Brain microvascular endothelial cell (primary cell): ENCODE results near the gene RARRES2.

Source experiments
- DNase-seq: peaks from one replicate; pipeline ENCODE4 v3.0.0-alpha.2; 2020
- H3K27ac ChIP-seq: fragments of 250-450 bp; sonication (Bioruptor Pico); 2 replicates; pipeline ENCODE4 v1.5.1; 2020; ENCODE audit warnings: mild to moderate bottlenecking, moderate library complexity
- H3K27me3 ChIP-seq: fragments of 250-450 bp; sonication (Bioruptor Pico); replicated peaks from 2 replicates; pipeline ENCODE4 v1.5.1; 2020; ENCODE audit warnings: mild to moderate bottlenecking
- H3K36me3 ChIP-seq: fragments of 250-450 bp; sonication (Bioruptor Pico); replicated peaks from 2 replicates; pipeline ENCODE4 v1.5.1; 2020; ENCODE audit warnings: mild to moderate bottlenecking
- H3K4me3 ChIP-seq: 2 replicates; pipeline ENCODE4 v1.5.1; 2011; ENCODE audit warnings: low read depth, mild to moderate bottlenecking, control low read depth, low read length, moderate library complexity
- CTCF ChIP-seq: IDR thresholded peaks from 2 replicates; pipeline ENCODE4 v1.5.1; 2011; ENCODE audit warnings: low read depth, mild to moderate bottlenecking, moderate library complexity, low read length, control low read depth, inconsistent platforms; ENCODE audit errors: missing control alignments
- in situ Hi-C: cut with HindIII; loops from 2 replicates; pipeline ENCODE4 v1.10.0; 2017; ENCODE audit warnings: low sequenced_read_pairs, low pct_ligation_motif_present

Gene RARRES2

DNA sequence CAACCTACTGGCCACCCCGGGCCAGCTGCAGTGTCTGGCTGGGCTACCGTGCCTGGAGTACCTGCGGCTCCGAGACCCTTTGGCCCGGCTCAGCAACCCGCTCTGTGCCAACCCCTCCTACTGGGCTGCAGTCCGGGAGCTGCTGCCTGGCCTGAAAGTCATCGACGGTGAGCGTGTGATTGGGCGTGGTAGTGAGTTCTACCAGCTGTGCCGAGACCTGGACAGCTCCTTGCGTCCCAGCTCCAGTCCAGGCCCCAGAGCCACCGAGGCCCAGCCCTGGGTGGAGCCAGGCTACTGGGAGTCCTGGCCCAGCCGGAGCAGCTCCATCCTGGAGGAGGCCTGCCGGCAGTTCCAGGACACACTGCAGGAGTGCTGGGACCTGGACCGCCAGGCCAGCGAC lies 4.2 kb downstream of the RARRES2 start:
- Histone ChIP-seq H3K27ac (no peak overlapping the region), H3K4me3 (no peak overlapping the region), H3K27me3 (peaks cover 28% of the 10 kb centered on the region), H3K36me3 (no peaks in the 10 kb centered on the region)
- DNase-seq: no peak
- no peak for TF ChIP-seq CTCF
- in situ Hi-C loops: no loop called here

- no peaks in the 10 kb centered on the region for H3K36me3 ChIP-seq
- H3K27me3 ChIP-seq: peaks cover 24% of the 10 kb centered on the region
- no peak overlapping the region for H3K27ac ChIP-seq
- TF ChIP-seq CTCF: no peak
- in situ Hi-C loops: no loop called here
- no peak overlapping the region for H3K4me3 ChIP-seq
- no peak for DNase-seq
These were observed 4.7 kb downstream of the RARRES2 start for GRCh38 chr7:150336746-150337145.

DNA sequence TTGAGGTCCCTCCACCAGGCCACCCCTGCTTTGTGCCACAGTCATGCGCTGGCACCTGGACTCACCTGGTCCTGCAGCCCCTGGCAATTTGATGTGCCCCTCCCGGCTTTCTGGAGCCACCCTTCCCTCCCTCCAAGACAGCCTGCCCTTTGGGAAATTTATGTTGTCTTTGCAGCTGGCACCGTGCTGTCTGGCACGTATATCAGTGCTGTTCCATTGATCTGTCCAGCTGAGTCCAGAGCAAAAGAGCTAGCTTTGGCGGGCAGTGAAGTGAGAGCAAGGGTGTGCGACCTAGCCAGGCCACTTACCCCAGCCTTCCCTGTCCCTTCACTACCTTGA lies 5.7 kb downstream of the RARRES2 start:
- in situ Hi-C loops: no loop called here
- no peak for TF ChIP-seq CTCF
- H3K4me3 ChIP-seq: no peak overlapping the region
- no peaks in the 10 kb centered on the region for H3K36me3 ChIP-seq
- H3K27me3 ChIP-seq: peaks cover 17% of the 10 kb centered on the region
- H3K27ac ChIP-seq: no peak overlapping the region
- DNase-seq: no peak

- no peak for TF ChIP-seq CTCF
- in situ Hi-C loops: no loop called here
These were observed 6.2 kb downstream of the RARRES2 start for GRCh38 chr7:150335108-150335773.

GRCh38 chr7:150334108-150334507 lies 7.3 kb downstream of the RARRES2 start:
- in situ Hi-C loops: no loop called here
- H3K4me3 ChIP-seq: no peak overlapping the region
- peaks cover 4% of the 10 kb centered on the region for H3K27me3 ChIP-seq
- H3K36me3 ChIP-seq: no peaks in the 10 kb centered on the region
- no peak for DNase-seq
- no peak for TF ChIP-seq CTCF
- no peak overlapping the region for H3K27ac ChIP-seq

More at GRCh38 chr7:150335108-150335773, 6.2 kb downstream of the RARRES2 start:
- Histone ChIP-seq H3K27ac (no peak overlapping the region), H3K36me3 (no peaks in the 10 kb centered on the region), H3K4me3 (no peak overlapping the region), H3K27me3 (peaks cover 12% of the 10 kb centered on the region)
- no peak for DNase-seq

GRCh38 chr7:150333659-150334058 lies 7.8 kb downstream of the RARRES2 start:
- no peak for TF ChIP-seq CTCF
- H3K4me3 ChIP-seq: no peak overlapping the region
- no peak for DNase-seq
- H3K27me3 ChIP-seq: no peaks in the 10 kb centered on the region
- in situ Hi-C loops: no loop called here
- no peak overlapping the region for H3K27ac ChIP-seq
- H3K36me3 ChIP-seq: no peaks in the 10 kb centered on the region
